Left colon (tissue), 2 donors: ENCODE measurements around the gene SUSD4. TPM values are rescaled to one million over a fixed set of nuclear protein-coding genes. Genes with fewer than 3 reads are reported as not detected.
"Not testable (repeated sequence)": the region's sequence is repeated elsewhere in the genome, so short reads cannot be mapped to it uniquely, and the experiment has no call there.

Experiments used
- ATAC-seq: fragments of 200-7000 bp; cut with Tn5 transposase; one replicate; pipeline ENCODE4 v1.9.1; 2020; ENCODE audit warnings: mild to moderate bottlenecking, moderate library complexity
- DNase-seq, 2 donors: peaks; one replicate each; pipeline ENCODE4 v3.0.0-alpha.2; 2020
- intact Hi-C, 2 donors: fragments of 100-400 bp; cut with DNase I in 1 of 2; cut with micrococcal nuclease in 1 of 2; formaldehyde crosslinking; loops; one replicate each; pipeline versions ENCODE4 v1.11.2 to v1.14.0; 2022; cut with DNase I, micrococcal nuclease
- long read RNA-seq: library from polyadenylated mRNA; unstranded; transcript quantifications from one replicate; pipeline ENCODE4 v2.0.0, GENCODE V29; 2021
- total RNA-seq, 2 donors: library from RNA; stranded (reverse); fragmentation: NEBNext Ultra II Directional; extraction: Animal tissue kit (Norgen Biotek cat#: 25700); gene quantifications; one replicate each; pipeline ENCODE4 v1.2.1, GENCODE V29; 2021
- donor health status: DM: no; HTN: no; CAD: no.
- donor health status: DM: yes; HTN: yes; CAD: no.

The SUSD4 gene
- total RNA-seq: under 1 TPM; 0.15 to 0.28 TPM
- long read RNA-seq: 0 reads

GRCh38 chr1:223363856-223364684 is at the start of gene SUSD4:
Gene SUSD4 (minus strand): TSS chr1:223364176. CDS start chr1:223363425, 751 bp downstream.
- ATAC-seq (peak; percentile 88), DNase-seq (peak; percentile 35 to 47)
- intact Hi-C loops: no loop called here

GRCh38 chr1:223413216-223413615 is 49.2 kb upstream of the SUSD4 start:
- intact Hi-C loops: no loop called here
- ATAC-seq (no peak), DNase-seq (no peak)

DNA sequence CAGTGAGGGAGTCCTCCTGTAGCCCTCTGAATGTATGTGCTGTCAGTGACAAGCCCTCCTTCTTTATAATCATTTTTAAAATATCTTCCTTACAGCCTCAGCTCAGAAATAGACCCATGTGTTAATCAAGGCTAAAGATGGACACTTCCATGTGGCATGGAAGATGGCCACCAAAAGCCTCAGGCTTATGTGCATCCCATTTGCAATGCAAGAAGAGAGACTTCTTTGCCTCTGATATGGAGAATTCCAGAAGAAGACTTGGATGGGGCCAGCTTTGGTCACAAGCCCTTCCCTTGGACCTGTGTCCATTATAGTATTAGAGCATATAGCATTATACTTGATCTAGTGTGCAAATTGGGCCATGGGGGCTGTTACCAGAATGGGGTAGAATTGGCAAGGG is 47.7 kb upstream of the SUSD4 start:
- DNase-seq: no peak
- intact Hi-C loops: no loop called here
- ATAC-seq: no peak

- intact Hi-C loops: no loop called here
- DNase-seq (no peak), ATAC-seq (no peak)
Observed at GRCh38 chr1:223411309-223411708, 47.3 kb upstream of the SUSD4 start.

DNA sequence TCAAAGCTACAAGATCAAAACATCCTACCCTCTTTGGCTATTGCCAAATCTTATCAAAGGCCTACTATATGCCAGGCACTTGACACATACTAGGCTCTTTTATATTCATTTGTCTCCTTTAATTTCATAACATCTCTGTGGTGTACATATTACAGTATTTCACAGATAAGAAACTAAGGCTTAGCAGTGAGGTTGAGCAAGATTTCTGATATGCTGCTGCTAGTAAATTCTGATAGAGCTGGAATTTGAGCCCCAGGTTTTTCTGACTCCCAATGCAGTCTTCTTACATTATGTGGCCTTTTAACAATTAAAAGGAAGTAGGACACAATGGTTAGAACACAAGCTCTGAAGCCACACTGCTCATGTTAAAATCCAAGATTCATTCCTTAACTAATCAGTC is 46.1 kb upstream of the SUSD4 start:
- no peak for ATAC-seq
- intact Hi-C loops: no loop called here
- no peak for DNase-seq

DNA sequence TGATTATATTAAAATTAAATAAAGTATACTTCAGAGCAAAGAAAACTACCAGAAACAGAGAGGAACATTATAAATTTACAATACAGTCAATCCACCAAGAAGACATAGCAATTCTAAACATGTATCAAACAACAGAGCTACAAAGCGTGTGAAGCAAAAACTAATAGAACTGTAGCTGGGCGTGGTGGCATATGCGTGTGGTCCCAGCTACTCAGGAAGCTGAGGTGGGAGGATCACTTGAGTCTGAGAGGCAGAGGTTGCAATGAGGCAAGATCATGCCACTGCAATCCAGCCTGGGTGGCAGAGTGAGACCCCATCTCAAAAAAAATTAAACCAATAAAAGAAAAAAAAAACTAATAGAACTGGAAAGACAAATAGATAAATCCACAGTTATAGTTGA is 41.5 kb upstream of the SUSD4 start:
- intact Hi-C loops: no loop called here
- no peak for ATAC-seq
- no peak for DNase-seq

DNA sequence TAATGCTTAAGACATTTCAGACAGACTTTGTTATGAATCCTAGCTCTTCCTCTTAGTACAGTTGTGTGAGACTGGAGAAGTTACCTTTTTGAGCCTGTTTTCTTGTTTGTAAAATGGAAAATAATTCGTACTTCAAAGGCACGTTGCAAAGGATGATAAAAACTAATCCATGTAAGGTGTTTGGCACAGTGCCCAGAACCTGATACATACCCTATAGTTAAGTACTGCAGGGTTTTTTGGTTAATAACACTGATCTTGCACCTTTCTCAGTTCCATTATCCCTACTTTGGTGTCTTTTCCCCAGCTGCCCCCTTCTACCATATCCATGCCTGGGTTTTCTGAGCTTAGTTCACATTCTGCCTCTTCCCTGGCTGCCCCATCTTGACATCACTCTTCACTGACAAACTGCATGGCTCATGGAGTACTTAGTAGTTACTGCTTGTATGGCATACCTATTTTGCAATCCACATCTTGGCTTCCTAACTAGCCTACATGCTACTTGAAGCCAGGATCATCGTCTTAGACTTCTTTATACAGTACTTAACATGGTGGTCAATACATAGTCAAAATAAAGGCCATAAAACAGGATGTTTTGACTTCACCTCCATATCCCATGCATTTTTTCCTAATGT is 39.3 kb upstream of the SUSD4 start:
- intact Hi-C loops: no loop called here
- ATAC-seq: no peak

GRCh38 chr1:223402790-223403142 is 38.8 kb upstream of the SUSD4 start:
- DNase-seq: no peak
- intact Hi-C loops: no loop called here
- no peak for ATAC-seq

More for the DNA sequence above, 39.3 kb upstream of the SUSD4 start:
- no peak for DNase-seq

DNA sequence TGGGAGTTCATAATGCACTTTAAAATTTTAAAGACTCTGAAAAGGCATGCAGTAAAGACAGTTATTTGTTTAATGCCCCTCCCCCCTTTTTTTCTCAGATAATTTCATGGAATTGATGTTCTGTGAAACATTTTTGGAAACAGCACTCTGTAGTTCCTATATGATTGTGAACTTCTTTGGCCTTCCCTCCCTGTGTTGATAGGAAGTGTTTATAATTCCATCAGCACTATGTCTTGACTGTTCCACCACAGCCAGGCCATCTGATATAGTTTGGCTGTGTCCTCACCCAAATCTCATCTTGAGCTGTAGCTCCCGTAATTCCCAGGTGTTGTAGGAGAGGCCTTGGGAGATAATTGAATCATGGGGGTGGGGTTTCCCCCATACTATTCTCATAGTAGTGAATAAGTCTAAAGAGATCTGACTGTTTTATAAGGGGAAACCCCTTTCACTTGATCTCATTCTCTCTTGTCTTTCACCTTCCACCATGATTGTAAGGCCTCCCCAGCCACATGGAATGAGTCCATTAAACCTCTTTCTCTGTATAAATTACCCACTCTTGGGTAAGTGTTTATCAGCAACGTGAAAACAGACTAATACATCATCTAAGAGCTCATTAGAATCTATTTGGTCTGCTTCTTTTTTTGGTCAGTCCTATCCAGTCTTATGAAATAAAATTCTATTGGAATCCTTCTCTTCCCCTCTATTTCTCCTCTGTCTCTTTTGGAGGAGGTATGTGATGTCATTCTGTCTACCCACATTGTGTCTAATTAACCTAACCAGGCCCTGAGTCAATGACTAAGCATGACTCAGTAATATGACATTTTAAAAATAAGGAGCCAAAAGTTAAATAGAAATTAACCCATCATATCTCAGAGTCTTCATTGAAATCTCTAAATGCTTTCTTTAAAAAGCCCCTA is 38.2 kb upstream of the SUSD4 start:
- ATAC-seq (no peak), DNase-seq (no peak)
- intact Hi-C loops: no loop called here

GRCh38 chr1:223399393-223399792 is 35.4 kb upstream of the SUSD4 start:
- ATAC-seq, DNase-seq, intact Hi-C loops: not testable (repeated sequence)

DNA sequence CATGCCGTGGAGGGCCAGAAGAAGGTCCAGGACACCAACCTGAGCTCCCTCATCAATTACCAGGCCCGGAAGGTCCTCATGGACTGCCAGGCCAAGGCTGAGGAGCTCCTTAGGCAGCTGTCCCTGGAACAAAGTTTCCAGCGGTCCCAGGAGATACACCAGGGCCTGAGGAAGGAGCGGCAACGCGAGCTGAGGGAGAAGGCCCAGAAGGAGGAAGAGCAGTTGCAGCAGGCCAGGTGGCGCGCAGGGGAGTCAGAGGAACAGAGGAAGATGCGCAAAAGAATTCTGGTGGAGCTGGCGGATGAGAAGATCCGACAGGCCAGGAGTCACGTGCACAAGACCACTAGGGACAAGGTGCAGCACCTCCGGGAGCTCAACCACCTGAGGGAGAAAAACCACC is 30.7 kb upstream of the SUSD4 start:
- ATAC-seq (no peak), DNase-seq (no peak)
- intact Hi-C loops: no loop called here

GRCh38 chr1:223394242-223394641 is 30.3 kb upstream of the SUSD4 start:
- intact Hi-C loops: no loop called here
- DNase-seq: no peak
- no peak for ATAC-seq

DNA sequence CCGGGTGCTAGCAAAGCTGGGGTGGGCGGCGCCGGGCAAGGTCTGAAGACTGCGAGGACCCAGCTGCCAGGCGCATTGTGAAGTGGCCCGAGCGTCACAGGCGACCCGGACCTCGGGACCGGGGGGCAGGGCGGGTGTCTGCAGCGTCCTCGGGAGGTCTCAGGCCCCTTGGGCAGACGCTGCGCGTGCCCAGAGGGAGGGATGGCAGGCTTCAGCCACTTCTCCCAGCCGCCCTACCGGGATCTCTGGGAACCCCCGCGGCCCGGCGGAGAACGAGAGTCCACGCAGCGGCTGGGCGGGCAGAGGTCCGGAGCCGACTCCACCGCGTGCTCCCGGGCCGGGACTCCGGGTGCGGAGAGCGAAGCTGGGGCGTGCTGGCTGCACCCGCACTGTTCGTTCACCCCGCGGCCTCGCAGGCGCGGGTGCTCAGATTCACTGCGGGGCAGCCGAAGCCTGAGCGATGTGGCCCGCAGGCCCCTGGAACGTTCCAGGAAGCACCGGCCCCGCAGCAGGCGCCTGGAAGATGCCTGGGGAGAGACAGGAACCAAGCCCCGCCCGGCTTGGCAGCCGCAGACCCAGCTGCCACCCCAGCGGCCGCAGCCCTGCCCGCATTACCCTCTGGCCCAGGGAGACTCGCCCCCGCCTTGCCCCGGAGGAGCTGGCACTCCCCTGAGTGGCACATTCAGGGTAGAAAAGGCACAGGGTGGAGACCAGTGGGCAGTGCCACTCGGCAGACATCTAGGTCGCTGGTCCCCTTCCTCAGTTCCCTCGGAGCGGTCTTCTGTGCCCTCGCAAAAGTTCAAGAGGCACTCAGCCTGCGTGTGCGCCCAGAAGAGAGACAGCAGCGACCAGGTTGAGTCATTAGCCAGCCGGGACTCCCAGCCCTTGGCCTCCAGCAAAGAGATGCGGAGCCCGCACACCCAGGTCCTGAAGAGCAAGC is 29.6 kb upstream of the SUSD4 start, which contains the start of gene CCDC185:
TSS of gene CCDC185 (plus strand) at position 141 of the 940 bp plus-strand sequence. CDS start at position 202, 61 bp downstream.
- peak in 1 of 2 donors; percentile 23 for DNase-seq
- intact Hi-C loops: no loop called here
- ATAC-seq: peak; percentile 64

DNA sequence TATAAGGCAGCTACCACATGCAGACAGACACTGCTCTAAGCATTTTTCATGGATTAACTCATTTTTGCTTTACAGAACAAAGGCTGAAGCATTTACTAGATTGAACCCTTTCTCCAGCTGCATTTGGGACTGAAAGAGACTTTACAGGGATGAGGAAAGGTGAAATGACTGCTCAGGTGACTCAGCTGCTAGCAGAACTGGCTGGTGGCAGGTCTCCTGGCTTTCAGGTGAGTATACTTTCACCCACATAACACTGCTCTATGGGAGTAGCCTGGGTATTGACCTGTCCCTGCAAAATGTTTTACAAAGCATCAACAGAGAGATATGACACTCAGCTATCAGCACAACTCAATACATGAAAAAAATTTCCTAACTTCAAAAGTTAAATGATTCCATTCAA is 26.6 kb upstream of the SUSD4 start:
- ATAC-seq (no peak), DNase-seq (no peak)
- intact Hi-C loops: no loop called here

- ATAC-seq (no peak), DNase-seq (no peak)
- intact Hi-C loops: no loop called here
Observed at GRCh38 chr1:223386013-223386412, 22.0 kb upstream of the SUSD4 start.

- intact Hi-C loops: no loop called here
- ATAC-seq: no peak
- DNase-seq: no peak
Observed at GRCh38 chr1:223378754-223379153, 14.8 kb upstream of the SUSD4 start.

DNA sequence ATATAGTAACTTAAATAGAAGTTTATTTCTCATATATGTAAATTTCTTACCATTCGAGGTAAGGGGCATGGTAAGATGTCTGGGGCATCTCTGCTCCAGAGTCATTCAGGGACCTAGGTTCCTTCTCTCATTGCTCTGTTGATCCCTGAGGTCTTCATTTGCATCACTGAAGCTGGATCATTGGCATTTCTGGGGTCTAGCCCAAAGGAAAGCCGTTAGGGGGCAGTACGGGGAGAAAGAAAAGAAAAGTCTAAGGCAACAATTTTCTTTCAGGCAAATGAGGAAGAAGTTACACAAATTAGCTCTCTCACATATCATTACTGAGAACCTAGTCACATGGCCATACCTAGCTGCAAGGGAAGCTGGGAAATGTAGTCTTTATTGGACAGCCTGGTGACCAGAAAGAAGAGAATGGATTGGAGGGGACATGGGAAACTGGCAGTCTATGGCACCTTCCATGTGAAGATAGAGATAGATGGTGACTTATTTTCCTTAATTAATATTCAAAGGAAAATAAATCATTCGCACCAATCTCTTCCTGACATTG is 10.2 kb upstream of the SUSD4 start:
- ATAC-seq (no peak), DNase-seq (no peak)
- intact Hi-C loops: no loop called here
